Thymus (tissue), 11 donors: ENCODE measurements around the gene THSD4. TPM values are rescaled to one million over a fixed set of nuclear protein-coding genes. Genes with fewer than 3 reads are reported as not detected.
"Not testable (repeated sequence)": the region's sequence is repeated elsewhere in the genome, so short reads cannot be mapped to it uniquely, and the experiment has no call there.

Experiments
- DNase-seq, 9 donors: peaks; one replicate each; pipeline ENCODE4 v3.0.0-alpha.2; 2013; ENCODE audit warnings: low spot score in 9 of 9, low read depth in 6 of 9, missing footprints in 1 of 9
- H3K27ac ChIP-seq, 2 donors: one replicate each; pipeline ENCODE4 v1.5.1; 2013; ENCODE audit warnings: control low read depth in 1 of 2, low read depth in 1 of 2, low read length in 1 of 2, mild to moderate bottlenecking in 1 of 2, moderate library complexity in 1 of 2
- H3K27me3 ChIP-seq, 2 donors: one replicate each; pipeline ENCODE4 v1.5.1; 2013; ENCODE audit warnings: low read length in 1 of 2; ENCODE audit not compliant: control insufficient read depth in 2 of 2, insufficient read depth in 1 of 2
- H3K36me3 ChIP-seq, 2 donors: one replicate each; pipeline ENCODE4 v1.5.1; 2013; ENCODE audit warnings: low read length in 1 of 2, mild to moderate bottlenecking in 1 of 2, moderate library complexity in 1 of 2; ENCODE audit not compliant: control insufficient read depth in 2 of 2, insufficient read depth in 2 of 2
- H3K4me1 ChIP-seq, 2 donors: one replicate each; pipeline ENCODE4 v1.5.1; 2013; ENCODE audit warnings: low read length in 2 of 2; ENCODE audit not compliant: control insufficient read depth in 2 of 2, insufficient read depth in 2 of 2
- H3K4me3 ChIP-seq, 2 donors: one replicate each; pipeline ENCODE4 v1.5.1; 2013; ENCODE audit warnings: low read length in 2 of 2, control low read depth in 1 of 2, mild to moderate bottlenecking in 1 of 2
- H3K9me3 ChIP-seq, 2 donors: one replicate each; pipeline ENCODE4 v1.5.1; 2013; ENCODE audit warnings: low read length in 1 of 2, mild to moderate bottlenecking in 1 of 2; ENCODE audit not compliant: control insufficient read depth in 2 of 2, insufficient read depth in 1 of 2
- WGBS: extraction: QIAGEN DNeasy Blood & Tissue Kit; methylation state at CpG from one replicate; pipeline ENCODE4 v1.1.7; 2013; 5-methylcytosine and 5-hydroxymethylcytosine counted together
- polyA plus RNA-seq: library from polyadenylated mRNA; stranded (reverse); fragments of 200-250 nt; gene quantifications from one replicate; pipeline ENCODE4 v1.2.3, GENCODE V29; 2013
- total RNA-seq: library from RNA; stranded (reverse); fragments of 120-200 nt; gene quantifications from one replicate; pipeline ENCODE4 v1.2.4, GENCODE V29; 2013
- donor health status: healthy.

Gene THSD4
- total and polyA plus RNA-seq, 2 donors: 1.7 to 2.2 TPM

DNA sequence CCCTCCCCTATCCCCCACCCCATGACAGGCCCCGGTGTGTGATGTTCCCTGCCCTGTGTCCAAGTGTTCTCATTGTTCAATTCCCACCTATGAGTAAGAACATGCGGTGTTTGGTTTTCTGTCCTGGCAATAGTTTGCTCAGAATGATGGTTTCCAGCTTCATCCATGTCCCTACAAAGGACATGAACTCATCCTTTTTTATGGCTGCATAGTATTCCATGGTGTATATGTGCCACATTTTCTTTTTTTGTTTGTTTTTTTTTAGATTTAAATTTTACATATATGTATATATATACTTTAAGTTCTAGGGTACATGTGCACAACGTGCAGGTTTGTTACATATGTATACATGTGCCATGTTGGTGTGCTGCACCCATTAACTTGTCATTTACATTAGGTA is 555.0 kb downstream of the THSD4 start:
- not testable (repeated sequence) for H3K4me3 ChIP-seq, H3K4me1 ChIP-seq, H3K27me3 ChIP-seq, H3K36me3 ChIP-seq, DNase-seq, H3K9me3 ChIP-seq, H3K27ac ChIP-seq
- WGBS: 94% methylated on average over 3 of the region's 3 CpGs

DNA sequence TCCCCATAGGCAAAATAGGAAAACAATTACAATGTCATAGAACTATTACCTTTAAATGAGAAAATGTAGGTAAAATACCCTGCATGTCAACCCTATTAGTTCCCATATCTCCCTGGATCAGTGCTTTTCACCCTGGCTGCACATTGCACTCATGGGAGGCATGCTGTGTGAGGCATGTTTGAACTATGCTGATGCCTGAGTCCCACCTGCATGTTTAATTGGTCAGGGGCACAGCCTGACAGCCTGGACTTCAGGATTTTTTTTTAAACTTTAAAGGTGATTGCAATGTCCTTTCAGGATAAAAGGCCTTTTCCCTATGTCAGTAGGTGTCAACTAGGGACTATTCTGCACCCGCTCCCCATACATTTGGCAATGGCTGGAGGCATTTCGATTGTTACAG is 559.1 kb downstream of the THSD4 start:
- WGBS: 93% methylated on average over 2 of the region's 2 CpGs
- DNase-seq: no peak
- Histone ChIP-seq H3K27me3 (no peaks in the 10 kb centered on the region), H3K9me3 (no peaks in the 10 kb centered on the region), H3K36me3 (no peaks in the 10 kb centered on the region), H3K4me1 (peaks cover 0 to 2% of the 10 kb centered on the region in 2 donors), H3K4me3 (no peak overlapping the region), H3K27ac (no peak overlapping the region)

- Histone ChIP-seq H3K4me3 (no peak overlapping the region), H3K27me3 (no peaks in the 10 kb centered on the region), H3K9me3 (no peaks in the 10 kb centered on the region), H3K27ac (no peak overlapping the region), H3K4me1 (peaks cover 0 to 2% of the 10 kb centered on the region in 2 donors), H3K36me3 (no peaks in the 10 kb centered on the region)
- no peak for DNase-seq
- whole genome bisulfite sequencing: 61% methylated on average over 2 of the region's 2 CpGs
These were observed 562.1 kb downstream of the THSD4 start for GRCh38 chr15:71677352-71677751.

DNA sequence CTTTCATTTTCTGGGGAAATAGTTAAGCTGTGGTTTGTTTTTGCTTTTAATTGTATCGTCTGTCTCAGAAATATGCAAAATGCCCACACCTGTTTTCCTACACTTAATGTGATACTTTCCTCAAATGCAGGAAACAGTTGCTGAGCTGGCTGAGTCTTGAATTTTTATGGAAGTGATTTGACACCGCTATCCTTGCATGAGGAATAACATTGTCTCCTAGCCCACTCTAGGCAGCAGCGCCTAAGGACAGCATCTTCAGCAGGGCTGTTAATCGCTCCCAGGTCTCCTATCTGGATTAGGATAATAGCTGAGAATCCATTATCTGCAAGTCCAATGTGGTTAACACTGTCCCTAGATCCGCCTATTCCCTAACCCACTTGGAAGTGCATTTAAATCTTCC is 562.5 kb downstream of the THSD4 start:
- Histone ChIP-seq H3K36me3 (no peaks in the 10 kb centered on the region), H3K9me3 (no peaks in the 10 kb centered on the region), H3K4me1 (peaks cover 0 to 2% of the 10 kb centered on the region in 2 donors), H3K27me3 (no peaks in the 10 kb centered on the region), H3K27ac (no peak overlapping the region), H3K4me3 (no peak overlapping the region)
- DNase-seq: no peak
- WGBS: 84% methylated on average over 5 of the region's 5 CpGs

DNA sequence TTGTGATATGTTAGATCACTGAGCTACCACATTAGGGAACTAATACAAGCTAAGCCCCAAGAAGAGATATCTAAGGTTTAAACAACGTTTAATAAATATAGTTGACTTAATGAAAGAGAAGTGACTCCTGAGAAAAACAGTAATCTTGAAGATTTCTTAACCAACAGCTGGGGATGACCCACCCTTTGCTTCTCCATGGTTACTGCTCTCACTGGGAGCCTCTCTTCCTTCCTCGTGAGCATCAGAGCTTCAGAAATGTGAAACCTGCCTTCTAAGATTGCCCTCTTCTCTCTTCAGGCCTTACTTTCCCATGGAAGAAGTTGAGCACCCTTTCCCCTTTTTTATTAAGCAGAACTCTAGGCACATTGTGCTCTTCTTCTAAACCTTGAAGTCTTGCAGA is 562.9 kb downstream of the THSD4 start:
- H3K36me3 ChIP-seq: no peaks in the 10 kb centered on the region
- no peaks in the 10 kb centered on the region for H3K9me3 ChIP-seq
- H3K4me3 ChIP-seq: no peak overlapping the region
- no peak for DNase-seq
- no peaks in the 10 kb centered on the region for H3K27me3 ChIP-seq
- WGBS: 64% methylated on average over 2 of the region's 2 CpGs
- no peak overlapping the region for H3K27ac ChIP-seq
- H3K4me1 ChIP-seq: peaks cover 0 to 2% of the 10 kb centered on the region in 2 donors

DNA sequence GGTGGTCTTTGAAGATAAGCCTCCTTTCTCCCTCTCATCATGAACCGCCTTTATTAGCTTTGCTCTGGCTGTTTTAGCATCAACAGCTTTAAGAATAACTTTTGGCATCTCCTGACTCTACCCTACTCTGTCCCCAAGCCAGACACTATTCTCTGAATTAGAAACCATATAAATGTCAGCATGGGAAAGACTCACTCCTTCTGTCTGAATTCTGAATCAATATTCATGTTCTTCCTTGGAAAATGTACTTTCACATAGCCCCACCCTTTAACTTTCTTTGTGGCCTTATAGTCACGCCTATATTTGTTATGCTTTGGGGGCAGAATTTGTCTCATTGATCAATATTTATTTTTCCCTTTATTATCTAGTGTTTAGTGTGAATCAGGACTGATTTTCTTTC is 563.3 kb downstream of the THSD4 start:
- no peaks in the 10 kb centered on the region for H3K36me3 ChIP-seq
- no peak overlapping the region for H3K27ac ChIP-seq
- peaks cover 0 to 2% of the 10 kb centered on the region in 2 donors for H3K4me1 ChIP-seq
- no peaks in the 10 kb centered on the region for H3K9me3 ChIP-seq
- H3K4me3 ChIP-seq: no peak overlapping the region
- WGBS: 95% methylated on average over 2 of the region's 2 CpGs
- no peaks in the 10 kb centered on the region for H3K27me3 ChIP-seq
- DNase-seq: no peak

GRCh38 chr15:71679223-71679792 is 564.0 kb downstream of the THSD4 start:
- Histone ChIP-seq H3K36me3 (no peaks in the 10 kb centered on the region), H3K9me3 (no peaks in the 10 kb centered on the region), H3K4me1 (peaks cover 0 to 2% of the 10 kb centered on the region in 2 donors), H3K27me3 (no peaks in the 10 kb centered on the region), H3K4me3 (no peak overlapping the region), H3K27ac (no peak overlapping the region)
- no peak for DNase-seq
- 94% methylated on average over 3 of the region's 3 CpGs for WGBS

DNA sequence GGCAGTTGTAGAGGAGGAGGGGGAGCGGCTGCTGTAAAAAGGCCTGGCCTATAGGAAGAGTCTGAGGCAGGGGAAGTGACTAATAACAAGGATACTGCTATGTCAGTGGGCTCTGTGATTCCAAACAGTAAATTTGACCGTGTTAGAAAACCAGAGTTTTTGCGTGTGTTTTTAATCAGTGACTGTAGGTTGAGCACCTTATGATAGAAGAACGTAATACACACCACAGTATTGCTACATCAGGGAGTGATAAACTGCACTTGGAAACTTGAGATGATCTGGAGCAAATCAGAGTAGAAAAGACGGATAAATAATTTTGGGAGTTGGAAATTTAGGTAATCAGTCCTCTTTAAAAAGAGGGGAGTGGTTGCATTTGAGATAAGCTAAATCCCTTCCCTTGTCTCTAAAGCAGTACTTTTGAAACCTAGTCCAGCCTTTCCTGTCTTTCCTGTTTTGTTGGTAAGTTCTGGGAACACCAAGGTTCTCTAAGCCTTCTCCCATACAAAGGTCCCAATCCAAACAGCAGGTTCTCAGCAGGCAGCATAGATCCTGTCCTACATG is 564.6 kb downstream of the THSD4 start:
- no peak overlapping the region for H3K4me3 ChIP-seq
- H3K36me3 ChIP-seq: no peaks in the 10 kb centered on the region
- no peaks in the 10 kb centered on the region for H3K9me3 ChIP-seq
- 85% methylated on average over 5 of the region's 5 CpGs for WGBS
- H3K27me3 ChIP-seq: no peaks in the 10 kb centered on the region
- no peak for DNase-seq
- peaks cover 0 to 2% of the 10 kb centered on the region in 2 donors for H3K4me1 ChIP-seq
- H3K27ac ChIP-seq: no peak overlapping the region

DNA sequence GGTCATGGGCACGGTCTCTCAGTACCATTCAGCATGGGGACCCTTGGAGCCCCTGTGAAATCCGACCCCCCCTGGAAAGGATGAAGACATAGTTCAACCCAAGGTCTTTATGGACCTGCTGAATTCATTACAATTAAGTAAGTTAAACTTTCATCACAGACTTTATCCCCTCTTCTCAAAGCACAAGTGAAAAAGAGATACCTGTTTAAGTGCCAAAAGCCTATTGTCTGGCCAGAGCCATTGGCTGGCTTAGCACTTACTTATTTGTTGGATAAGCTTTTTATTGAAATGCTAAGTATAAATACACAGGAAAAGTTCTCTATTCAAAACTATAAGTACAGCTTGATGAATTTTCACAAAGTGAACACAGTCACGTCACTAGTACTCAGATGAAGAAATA is 566.7 kb downstream of the THSD4 start:
- 92% methylated on average over 3 of the region's 3 CpGs for WGBS
- Histone ChIP-seq H3K4me3 (no peak overlapping the region), H3K27ac (no peak overlapping the region), H3K4me1 (peaks cover 0 to 2% of the 10 kb centered on the region in 2 donors), H3K36me3 (no peaks in the 10 kb centered on the region), H3K27me3 (no peaks in the 10 kb centered on the region), H3K9me3 (no peaks in the 10 kb centered on the region)
- DNase-seq: no peak
